Naive B cell (primary cell): Measurements from ENCODE around the gene POLD1. TPM values are rescaled to one million over a fixed set of nuclear protein-coding genes. Genes with fewer than 3 reads are reported as not detected.
A peak's percentile ranks its signal among the peaks of the same experiment; 100 is the strongest.

ENCODE experiments used
- ATAC-seq, 2 donors: fragments of 150-1000 bp; cut with Tn5 transposase; 2 replicates each; pipeline ENCODE4 v1.10.0; 2021; ENCODE audit warnings: low read depth in 2 of 2, mild to moderate bottlenecking in 2 of 2, moderate library complexity in 2 of 2
- DNase-seq: peaks from one replicate; pipeline ENCODE4 v3.0.0; 2022
- H3K27ac Mint-ChIP-seq, 6 donors: one replicate each; pipeline ENCODE4 v1.8.0; 2020 to 2022; ENCODE audit warnings: mild to moderate bottlenecking in 6 of 6, mixed read lengths in 6 of 6, moderate library complexity in 5 of 6, inconsistent platforms in 2 of 6
- H3K27me3 Mint-ChIP-seq, 3 donors: one replicate each; pipeline ENCODE4 v1.8.0; 2021 to 2022; ENCODE audit warnings: mixed read lengths in 3 of 3, mild to moderate bottlenecking in 1 of 3
- H3K36me3 Mint-ChIP-seq, 2 donors: one replicate each; pipeline ENCODE4 v1.8.0; 2020 to 2022; ENCODE audit warnings: mixed read lengths in 2 of 2, inconsistent platforms in 1 of 2, mild to moderate bottlenecking in 1 of 2
- H3K4me1 Mint-ChIP-seq, 3 donors: one replicate each; pipeline ENCODE4 v1.8.0; 2020 to 2022; ENCODE audit warnings: mixed read lengths in 3 of 3, inconsistent platforms in 1 of 3, mild to moderate bottlenecking in 1 of 3, moderate library complexity in 1 of 3
- H3K4me3 Mint-ChIP-seq, 8 donors: one replicate each; pipeline ENCODE4 v1.8.0; 2020 to 2022; ENCODE audit warnings: mild to moderate bottlenecking in 8 of 8, mixed read lengths in 8 of 8, moderate library complexity in 8 of 8, inconsistent platforms in 2 of 8
- H3K9me3 Mint-ChIP-seq, 7 donors: one replicate each; pipeline ENCODE4 v1.8.0; 2020 to 2022; ENCODE audit warnings: mixed read lengths in 7 of 7, mild to moderate bottlenecking in 5 of 7, inconsistent platforms in 2 of 7, moderate library complexity in 1 of 7
- polyA plus RNA-seq, 6 donors: library from polyadenylated mRNA; unstranded; fragments of 300-500 nt; fragmentation: Illumina TruSeq; gene quantifications; one replicate each; pipeline ENCODE4 v1.2.3, GENCODE V29; 2021; ENCODE audit warnings: low read depth in 6 of 6

Gene POLD1
- polyA plus RNA-seq, 6 donors from 2014 or later, result 22.9 to 46.7 (median 32.1) TPM

- H3K36me3 Mint-ChIP-seq, result peaks cover 16 to 32% of the 10 kb centered on the region in 2 donors
- peak overlapping the region; percentile 96 to 100 (median 99) for H3K4me3 Mint-ChIP-seq
These were observed 35.0 kb downstream of the POLD1 start for GRCh38 chr19:50419022-50419579.

GRCh38 chr19:50419580-50420035 is 35.5 kb downstream of the POLD1 start:
- DNase-seq (peak; percentile 70), ATAC-seq (no peak)
- no peaks in the 10 kb centered on the region for H3K9me3 Mint-ChIP-seq
- peak overlapping the region; percentile 97 to 99 (median 99) for H3K27ac Mint-ChIP-seq
- H3K36me3 Mint-ChIP-seq, result peaks cover 18 to 32% of the 10 kb centered on the region in 2 donors
- peaks cover 58 to 80% (median 73%) of the 10 kb centered on the region in 3 donors for H3K4me1 Mint-ChIP-seq
- peak overlapping the region; percentile 96 to 100 (median 99) for H3K4me3 Mint-ChIP-seq
- H3K27me3 Mint-ChIP-seq, result no peaks in the 10 kb centered on the region

More at GRCh38 chr19:50419022-50419579, 35.0 kb downstream of the POLD1 start:
- Mint-ChIP-seq H3K9me3 (no peaks in the 10 kb centered on the region), H3K4me1 (peaks cover 60 to 80% (median 71%) of the 10 kb centered on the region in 3 donors), H3K27me3 (no peaks in the 10 kb centered on the region), H3K27ac (peak overlapping the region; percentile 97 to 99 (median 99))
- DNase-seq (no peak), ATAC-seq (no peak)

DNA sequence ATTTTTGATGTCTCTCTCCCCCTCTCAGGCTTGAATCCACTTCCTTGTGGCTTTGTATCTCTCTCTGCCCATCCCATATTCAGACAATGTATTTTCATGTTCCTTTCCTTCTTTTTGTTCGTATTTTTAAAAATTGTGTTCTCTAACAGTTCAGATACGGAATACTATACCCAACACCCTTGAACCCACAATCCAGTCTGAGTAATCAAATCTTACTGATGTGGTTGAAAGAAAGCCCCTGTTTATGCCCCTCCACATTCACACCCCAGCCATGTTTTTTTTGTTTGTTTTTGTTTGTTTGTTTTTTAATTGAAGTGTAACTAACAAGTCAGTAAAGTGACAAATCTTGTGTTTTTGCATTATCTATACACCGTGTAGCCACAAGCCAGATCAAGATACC is 36.0 kb downstream of the POLD1 start:
- peak overlapping the region; percentile 96 to 100 (median 99) for H3K4me3 Mint-ChIP-seq
- no peaks in the 10 kb centered on the region for H3K9me3 Mint-ChIP-seq
- H3K36me3 Mint-ChIP-seq, result peaks cover 18 to 32% of the 10 kb centered on the region in 2 donors
- no peak for ATAC-seq
- H3K27ac Mint-ChIP-seq, result peak overlapping the region; percentile 95 to 99 (median 98)
- no peak for DNase-seq
- no peaks in the 10 kb centered on the region for H3K27me3 Mint-ChIP-seq
- H3K4me1 Mint-ChIP-seq, result peaks cover 53 to 75% (median 68%) of the 10 kb centered on the region in 3 donors

DNA sequence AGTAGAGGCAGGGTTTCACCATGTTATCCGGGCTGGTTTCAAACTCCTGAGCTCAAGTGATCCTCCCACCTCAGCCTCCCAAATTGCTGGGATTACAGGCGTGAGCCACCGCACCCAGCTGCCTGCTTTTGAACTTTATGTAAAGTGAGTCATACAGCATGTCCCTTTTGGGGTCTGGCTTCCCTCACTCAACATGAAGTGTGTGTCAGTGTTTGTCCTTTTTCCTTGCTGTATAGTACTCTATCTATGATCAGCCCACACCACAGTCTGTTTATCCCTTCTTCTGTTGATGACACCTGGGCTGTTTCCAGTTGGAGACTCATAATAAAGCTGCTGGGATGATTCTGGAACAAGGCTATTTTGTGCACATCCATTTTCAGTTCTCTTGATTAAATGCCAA is 36.7 kb downstream of the POLD1 start:
- peaks cover 50 to 68% (median 65%) of the 10 kb centered on the region in 3 donors for H3K4me1 Mint-ChIP-seq
- no peaks in the 10 kb centered on the region for H3K27me3 Mint-ChIP-seq
- H3K27ac Mint-ChIP-seq, result peak overlapping the region in 4 of 6 donors; percentile 87 to 99 (median 98)
- peaks cover 18 to 32% of the 10 kb centered on the region in 2 donors for H3K36me3 Mint-ChIP-seq
- peak overlapping the region; percentile 96 to 100 (median 99) for H3K4me3 Mint-ChIP-seq
- DNase-seq (no peak), ATAC-seq (no peak)
- no peaks in the 10 kb centered on the region for H3K9me3 Mint-ChIP-seq

DNA sequence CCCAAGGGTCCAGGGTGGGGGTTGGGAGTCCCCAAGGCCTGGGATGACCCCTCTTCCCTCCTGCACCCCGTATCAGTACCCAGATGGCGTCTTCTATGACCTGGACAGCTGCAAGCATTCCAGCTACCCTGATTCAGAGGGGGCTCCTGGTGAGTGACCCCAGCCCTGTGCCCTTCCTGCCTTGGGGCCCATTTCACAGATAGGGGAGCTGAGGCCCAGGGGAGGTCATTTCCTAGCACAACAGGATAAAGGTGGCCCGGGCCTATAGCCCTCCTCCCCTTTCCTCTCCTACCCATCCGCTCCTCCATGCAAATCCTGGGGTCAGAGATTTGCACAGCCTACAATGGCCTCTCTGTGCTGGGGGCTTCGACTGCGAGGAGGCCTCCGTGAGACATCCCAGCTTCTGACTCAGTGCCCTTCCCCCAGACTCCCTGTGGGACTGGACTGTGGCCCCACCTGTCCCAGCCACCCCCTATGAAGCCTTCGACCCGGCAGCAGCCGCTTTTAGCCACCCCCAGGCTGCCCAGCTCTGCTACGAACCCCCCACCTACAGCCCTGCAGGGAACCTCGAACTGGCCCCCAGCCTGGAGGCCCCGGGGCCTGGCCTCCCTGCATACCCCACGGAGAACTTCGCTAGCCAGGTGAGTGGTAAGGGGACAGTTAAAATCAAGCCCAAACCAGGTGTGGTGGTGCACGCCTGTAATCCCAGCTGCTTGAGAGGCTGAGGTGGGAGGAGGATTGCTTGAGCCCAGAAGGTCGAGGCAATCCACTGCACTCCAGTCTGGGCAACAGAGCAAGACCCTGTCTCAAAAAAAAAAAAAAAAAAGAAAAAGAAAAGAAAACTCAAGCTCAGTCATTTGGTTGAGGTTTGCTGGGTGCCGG is 38.5 kb downstream of the POLD1 start:
- Mint-ChIP-seq H3K27me3 (no peaks in the 10 kb centered on the region), H3K36me3 (peaks cover 18 to 32% of the 10 kb centered on the region in 2 donors), H3K9me3 (no peaks in the 10 kb centered on the region), H3K27ac (peak overlapping the region in 5 of 6 donors; percentile 74 to 97 (median 96)), H3K4me3 (peak overlapping the region; percentile 96 to 100 (median 99)), H3K4me1 (peaks cover 50 to 71% (median 55%) of the 10 kb centered on the region in 3 donors)
- ATAC-seq (no peak), DNase-seq (no peak)

DNA sequence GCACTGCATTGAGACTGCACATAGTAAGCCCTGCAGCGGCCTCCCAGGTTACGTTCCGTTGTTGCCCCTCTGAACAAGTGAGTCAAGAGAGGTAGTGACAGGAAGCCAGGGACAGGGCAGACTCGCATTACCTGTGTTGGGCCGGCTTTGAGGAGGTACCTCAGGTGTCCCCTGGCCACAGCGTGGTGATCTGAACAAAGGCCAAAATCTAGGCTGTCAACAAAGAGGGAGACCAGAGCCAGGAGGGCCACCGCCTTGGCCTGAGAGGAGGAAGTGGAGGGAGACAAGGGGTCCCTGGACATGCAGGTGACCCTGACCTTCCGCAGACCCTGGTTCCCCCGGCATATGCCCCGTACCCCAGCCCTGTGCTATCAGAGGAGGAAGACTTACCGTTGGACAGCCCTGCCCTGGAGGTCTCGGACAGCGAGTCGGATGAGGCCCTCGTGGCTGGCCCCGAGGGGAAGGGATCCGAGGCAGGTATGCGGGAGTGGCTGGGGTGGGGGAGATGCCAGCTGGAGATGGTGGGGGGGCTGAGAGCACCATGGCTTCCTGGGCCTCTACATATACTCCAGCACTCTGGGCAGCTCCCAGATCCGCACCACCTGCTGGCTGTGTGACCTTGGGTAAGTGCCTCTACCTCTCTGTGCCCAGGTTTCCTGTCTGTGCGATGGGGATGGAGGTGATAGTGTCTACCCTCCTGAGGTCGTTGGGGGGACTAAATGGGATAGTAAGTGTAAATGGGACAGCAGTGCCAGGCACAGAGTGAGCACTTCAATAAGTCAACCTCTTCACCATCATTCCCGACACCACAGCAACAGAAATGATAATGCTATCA is 39.3 kb downstream of the POLD1 start:
- no peaks in the 10 kb centered on the region for H3K27me3 Mint-ChIP-seq
- H3K4me1 Mint-ChIP-seq, result peaks cover 47 to 74% (median 60%) of the 10 kb centered on the region in 3 donors
- no peaks in the 10 kb centered on the region for H3K9me3 Mint-ChIP-seq
- no peak for ATAC-seq
- peak overlapping the region in 5 of 8 donors; percentile 16 to 99 (median 40) for H3K4me3 Mint-ChIP-seq
- H3K36me3 Mint-ChIP-seq, result peaks cover 18 to 32% of the 10 kb centered on the region in 2 donors
- H3K27ac Mint-ChIP-seq, result peak overlapping the region in 5 of 6 donors; percentile 54 to 97 (median 91)
- no peak for DNase-seq

DNA sequence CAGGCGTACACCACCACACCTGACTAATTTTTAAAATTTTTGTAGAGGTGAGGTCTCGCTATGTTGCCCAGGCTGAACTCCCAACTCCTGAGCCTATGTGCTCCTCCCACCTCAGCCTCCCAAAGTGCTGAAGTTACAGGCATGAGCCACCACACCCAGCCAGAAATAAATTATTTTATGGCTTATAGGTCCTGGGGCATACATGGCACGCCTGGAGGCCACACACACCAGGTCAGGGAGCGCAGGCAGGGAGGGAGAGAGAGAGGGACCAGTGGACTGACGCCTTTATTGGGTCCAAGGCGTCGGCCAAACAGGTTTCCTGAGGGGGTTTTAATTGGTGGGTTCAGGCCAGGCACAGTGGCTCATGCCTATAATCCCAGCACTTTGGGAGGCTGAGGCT is 41.4 kb downstream of the POLD1 start:
- Mint-ChIP-seq H3K4me3 (peak overlapping the region in 1 of 8 donors; percentile 54), H3K27ac (peak overlapping the region in 2 of 6 donors; percentile 86 to 100), H3K27me3 (no peaks in the 10 kb centered on the region), H3K4me1 (peaks cover 37 to 81% (median 61%) of the 10 kb centered on the region in 3 donors), H3K36me3 (peaks cover 11 to 13% of the 10 kb centered on the region in 2 donors), H3K9me3 (no peaks in the 10 kb centered on the region)
- DNase-seq (no peak), ATAC-seq (no peak)

DNA sequence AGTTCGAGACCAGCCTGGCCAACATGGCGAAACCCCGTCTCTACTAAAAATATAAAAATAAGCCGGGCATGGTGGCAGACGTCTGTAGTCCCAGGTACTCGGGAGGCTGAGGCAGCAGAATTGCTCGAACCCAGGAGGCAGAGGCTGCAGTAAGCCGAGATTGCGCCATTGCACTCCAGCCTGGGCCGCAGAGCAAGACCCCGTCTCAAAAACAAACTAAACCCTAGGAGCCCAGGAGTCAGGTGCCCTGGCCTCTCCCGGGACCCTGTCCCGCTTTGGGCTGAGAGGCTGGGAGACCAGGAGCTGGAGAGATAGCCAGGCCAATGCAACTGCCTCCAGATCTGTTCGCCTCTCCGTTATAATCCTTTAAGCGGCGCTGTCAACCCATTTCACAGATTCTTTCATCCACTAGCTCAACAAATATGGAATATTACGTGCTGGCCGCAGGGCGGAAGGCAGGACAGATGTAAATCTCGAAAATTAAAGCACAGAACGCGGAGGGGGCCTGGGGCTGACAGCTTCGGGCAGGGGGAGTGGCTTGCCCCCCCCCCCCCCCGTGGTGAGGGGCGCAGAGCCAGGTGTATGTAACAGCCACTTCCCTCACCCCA is 43.3 kb downstream of the POLD1 start:
- peaks cover 42 to 72% (median 58%) of the 10 kb centered on the region in 3 donors for H3K4me1 Mint-ChIP-seq
- H3K27me3 Mint-ChIP-seq, result no peaks in the 10 kb centered on the region
- ATAC-seq, result no peak
- peak overlapping the region; percentile 97 to 100 (median 100) for H3K27ac Mint-ChIP-seq
- peaks cover 2 to 6% of the 10 kb centered on the region in 2 donors for H3K36me3 Mint-ChIP-seq
- H3K9me3 Mint-ChIP-seq, result no peaks in the 10 kb centered on the region
- DNase-seq, result no peak
- peak overlapping the region in 6 of 8 donors; percentile 15 to 95 (median 62) for H3K4me3 Mint-ChIP-seq

DNA sequence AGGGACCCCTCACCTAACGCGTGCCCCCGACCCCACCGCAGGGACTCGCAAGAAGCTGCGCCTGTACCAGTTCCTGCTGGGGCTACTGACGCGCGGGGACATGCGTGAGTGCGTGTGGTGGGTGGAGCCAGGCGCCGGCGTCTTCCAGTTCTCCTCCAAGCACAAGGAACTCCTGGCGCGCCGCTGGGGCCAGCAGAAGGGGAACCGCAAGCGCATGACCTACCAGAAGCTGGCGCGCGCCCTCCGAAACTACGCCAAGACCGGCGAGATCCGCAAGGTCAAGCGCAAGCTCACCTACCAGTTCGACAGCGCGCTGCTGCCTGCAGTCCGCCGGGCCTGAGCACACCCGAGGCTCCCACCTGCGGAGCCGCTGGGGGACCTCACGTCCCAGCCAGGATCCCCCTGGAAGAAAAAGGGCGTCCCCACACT is 43.9 kb downstream of the POLD1 start:
- Mint-ChIP-seq H3K4me1 (peaks cover 47 to 75% (median 63%) of the 10 kb centered on the region in 3 donors), H3K27me3 (no peaks in the 10 kb centered on the region), H3K36me3 (peaks cover 0 to 6% of the 10 kb centered on the region in 2 donors), H3K4me3 (peak overlapping the region; percentile 40 to 95 (median 64)), H3K9me3 (no peaks in the 10 kb centered on the region), H3K27ac (peak overlapping the region; percentile 97 to 100 (median 100))
- DNase-seq (peak; percentile 89), ATAC-seq (peak; percentile 51 to 54)

DNA sequence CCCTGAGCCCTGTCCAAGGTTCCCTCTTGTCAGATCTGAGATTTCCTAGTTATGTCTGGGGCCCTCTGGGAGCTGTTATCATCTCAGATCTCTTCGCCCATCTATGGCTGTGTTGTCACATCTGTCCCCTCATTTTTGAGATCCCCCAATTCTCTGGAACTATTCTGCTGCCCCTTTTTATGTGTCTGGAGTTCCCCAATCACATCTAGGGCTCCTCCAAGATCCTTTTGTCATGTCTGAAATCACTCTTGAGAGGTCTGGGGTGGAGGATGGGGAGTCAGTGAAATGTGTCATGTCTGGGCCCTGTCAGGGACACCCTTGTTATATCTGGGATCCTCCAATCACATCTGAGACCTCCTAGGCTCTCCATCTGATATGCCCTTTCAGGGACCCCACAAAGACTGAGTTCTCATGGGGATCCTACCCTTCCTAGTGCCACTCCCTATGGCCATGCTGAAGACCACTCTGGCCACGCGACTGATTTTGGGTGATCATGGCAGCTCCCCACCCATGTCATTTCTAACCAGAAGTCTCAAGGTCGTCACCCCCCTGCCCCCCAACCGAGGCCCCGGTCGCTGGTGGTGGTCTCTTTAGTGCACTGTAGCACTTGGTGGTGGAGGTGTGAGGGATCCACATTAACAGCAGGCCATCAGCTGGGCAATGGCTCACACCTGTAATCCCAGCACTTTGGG is 44.8 kb downstream of the POLD1 start:
- Mint-ChIP-seq H3K27ac (peak overlapping the region; percentile 97 to 100 (median 100)), H3K4me1 (peaks cover 43 to 76% (median 61%) of the 10 kb centered on the region in 3 donors), H3K36me3 (peaks cover 0 to 4% of the 10 kb centered on the region in 2 donors), H3K27me3 (no peaks in the 10 kb centered on the region), H3K4me3 (peak overlapping the region; percentile 9 to 98 (median 70)), H3K9me3 (no peaks in the 10 kb centered on the region)
- no peak for DNase-seq
- no peak for ATAC-seq

DNA sequence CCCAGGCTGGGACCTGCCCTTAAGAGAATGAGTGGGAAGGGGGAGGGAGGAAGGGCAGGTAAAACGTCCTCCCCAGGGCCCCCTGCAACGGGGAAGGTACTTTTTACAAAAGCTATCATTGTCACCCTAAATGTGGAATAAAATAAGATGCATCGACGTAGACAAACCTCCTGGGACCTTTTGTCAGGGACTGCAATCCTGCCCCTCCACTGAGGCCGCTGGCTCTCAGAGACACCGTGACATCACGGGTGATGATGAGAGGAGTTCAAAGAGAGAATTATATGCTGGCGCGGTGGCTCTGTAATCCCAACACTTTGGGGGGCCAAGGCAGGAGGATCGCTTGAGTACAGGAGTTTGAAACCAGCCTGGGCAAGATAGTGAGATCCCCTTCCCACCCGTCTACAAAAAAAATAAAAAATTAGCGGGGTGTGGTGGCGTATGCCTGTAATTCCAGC is 46.8 kb downstream of the POLD1 start:
- Mint-ChIP-seq H3K27ac (peak overlapping the region; percentile 99 to 100 (median 100)), H3K36me3 (no peaks in the 10 kb centered on the region), H3K4me1 (peaks cover 49 to 82% (median 74%) of the 10 kb centered on the region in 3 donors), H3K27me3 (no peaks in the 10 kb centered on the region), H3K9me3 (no peaks in the 10 kb centered on the region), H3K4me3 (peak overlapping the region; percentile 89 to 98 (median 95))
- ATAC-seq, result peak; percentile 37 to 43
- peak; percentile 74 for DNase-seq
